Measurements from ENCODE around the gene FAM53B.

GRCh38 chr10:124644771-124645415, 99.3 kb downstream of the FAM53B start:
- TF ChIP-seq POLR2A (IDR thresholded peaks at IDR 0.05): no peak
- TF ChIP-seq CTCF (IDR thresholded peaks at IDR 0.05): no peak

Data from body of pancreas (tissue), 4 donors.